A172 (cell line): ENCODE measurements around the gene RIT2. TPM values are rescaled to one million over a fixed set of nuclear protein-coding genes. Genes with fewer than 3 reads are reported as not detected.
"Not testable (repeated sequence)": the region's sequence is repeated elsewhere in the genome, so short reads cannot be mapped to it uniquely, and the experiment has no call there.

Experiments
- DNase-seq: peaks from one replicate; pipeline ENCODE4 v3.0.0-alpha.2; 2015; ENCODE audit warnings: low spot score
- total RNA-seq: library from RNA; depleted of rRNA; stranded (reverse); fragments of >200 nt; shearing (Covaris generic); gene quantifications from 2 replicates; pipeline ENCODE4 v1.2.3, GENCODE V29; 2014

Gene RIT2
- total RNA-seq, 1 experiment from 2014 or later: not detected

- DNase-seq: no peak
These were observed 355.2 kb downstream of the RIT2 start for GRCh38 chr18:42760290-42760689.

GRCh38 chr18:42758852-42759251 lies 356.6 kb downstream of the RIT2 start:
- DNase-seq: peak; percentile 27

GRCh38 chr18:42756214-42756613 lies 359.3 kb downstream of the RIT2 start:
- DNase-seq: no peak

- no peak for DNase-seq
These were observed 362.6 kb downstream of the RIT2 start for GRCh38 chr18:42752916-42753315.

- no peak for DNase-seq
These were observed 368.7 kb downstream of the RIT2 start for GRCh38 chr18:42746794-42747193.

GRCh38 chr18:42745931-42746330 lies 369.6 kb downstream of the RIT2 start:
- no peak for DNase-seq

- no peak for DNase-seq
These were observed 370.3 kb downstream of the RIT2 start for GRCh38 chr18:42745171-42745570.

GRCh38 chr18:42743373-42744138 lies 371.9 kb downstream of the RIT2 start:
- no peak for DNase-seq

GRCh38 chr18:42742969-42743368 lies 372.5 kb downstream of the RIT2 start:
- no peak for DNase-seq

- no peak for DNase-seq
These were observed 373.0 kb downstream of the RIT2 start for GRCh38 chr18:42742474-42742873.

GRCh38 chr18:42741805-42742347 lies 373.6 kb downstream of the RIT2 start:
- DNase-seq: not testable (repeated sequence)

- not testable (repeated sequence) for DNase-seq
These were observed 374.2 kb downstream of the RIT2 start for GRCh38 chr18:42741299-42741698.

GRCh38 chr18:42736074-42736473 lies 379.4 kb downstream of the RIT2 start:
- peak; percentile 47 for DNase-seq

GRCh38 chr18:42734520-42734919 lies 381.0 kb downstream of the RIT2 start:
- no peak for DNase-seq

- no peak for DNase-seq
These were observed 385.2 kb downstream of the RIT2 start for GRCh38 chr18:42730272-42730671.

GRCh38 chr18:42719221-42719620 lies 396.3 kb downstream of the RIT2 start:
- no peak for DNase-seq

- DNase-seq: no peak
These were observed 403.4 kb downstream of the RIT2 start for GRCh38 chr18:42712065-42712464.

- no peak for DNase-seq
These were observed 408.4 kb downstream of the RIT2 start for GRCh38 chr18:42707080-42707479.

- DNase-seq: peak; percentile 94
These were observed 408.9 kb downstream of the RIT2 start for GRCh38 chr18:42706618-42707017.

GRCh38 chr18:42706029-42706608 lies 409.4 kb downstream of the RIT2 start:
- DNase-seq: peak; percentile 4
